Stimulated activated CD8-positive, alpha-beta memory T cell treated with anti-CD3 and anti-CD28 coated beads, Interleukin-15, amount 100 ng/mL, for 1 hour (primary cell): ENCODE data around the gene PPP2R2D.
"Not testable (repeated sequence)": the region's sequence is repeated elsewhere in the genome, so short reads cannot be mapped to it uniquely, and the experiment has no call there.

Experiments
- DNase-seq: peaks from one replicate; pipeline ENCODE4 v3.0.0-alpha.2; 2020; ENCODE audit warnings: low read depth

PPP2R2D gene

DNA sequence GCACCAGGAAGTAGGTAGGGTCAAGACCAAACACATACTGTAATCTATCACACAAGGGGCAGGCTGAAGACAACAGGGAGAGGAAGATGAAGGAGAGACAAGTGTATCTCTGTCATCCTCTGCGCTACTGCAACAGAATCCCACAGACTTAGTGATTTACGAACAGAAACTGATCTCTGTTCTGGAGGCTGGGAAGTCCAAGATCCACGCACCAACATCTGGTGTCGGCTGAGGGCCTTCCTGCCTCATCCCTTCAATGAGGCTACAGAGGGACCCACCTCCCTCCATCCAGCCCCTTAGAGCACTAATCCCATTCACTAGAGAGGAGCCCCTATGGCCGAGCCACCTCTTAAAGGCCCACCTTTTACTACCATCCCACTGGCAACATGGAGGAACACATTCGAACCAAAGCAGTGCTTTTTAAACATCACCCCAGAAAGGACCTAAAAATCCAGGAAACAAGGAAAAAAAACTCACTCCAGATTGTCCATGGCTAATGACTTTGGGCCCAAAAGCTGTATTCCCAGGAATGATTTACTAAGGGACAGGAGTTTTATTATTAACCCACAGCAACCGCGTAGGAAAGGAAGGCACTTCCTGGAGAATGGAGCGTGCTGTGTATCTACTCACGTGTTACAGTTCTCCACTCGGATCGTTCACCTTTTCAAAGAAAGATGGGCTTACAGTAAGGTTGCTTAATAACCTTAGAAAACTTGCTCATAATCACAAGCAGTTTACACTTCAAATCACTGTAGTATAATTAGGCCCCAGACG, 76.7 kb downstream of the PPP2R2D start:
- no peak for DNase-seq

- DNase-seq: no peak
These were observed 77.6 kb downstream of the PPP2R2D start for GRCh38 chr10:131978366-131978765.

DNA sequence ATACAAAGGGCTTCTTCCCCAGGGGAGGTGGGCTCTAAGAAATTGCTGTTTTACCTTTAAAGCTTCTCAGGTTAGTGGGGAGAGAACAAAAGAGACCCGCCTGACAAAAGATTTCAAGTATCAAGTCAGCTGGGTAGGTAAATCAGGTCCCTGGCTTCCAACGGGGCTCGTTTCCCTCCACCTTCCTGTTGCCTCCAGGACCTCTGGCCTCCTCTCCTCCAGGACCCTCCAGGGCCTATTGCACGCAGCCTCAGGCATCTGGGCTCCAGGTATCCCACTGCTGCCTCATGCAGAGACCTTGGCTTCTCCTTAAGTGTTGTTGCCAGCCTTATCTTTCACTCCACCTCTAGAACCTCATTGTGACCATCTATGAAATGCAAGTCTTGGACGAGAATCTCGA, 78.0 kb downstream of the PPP2R2D start:
- DNase-seq: no peak

DNA sequence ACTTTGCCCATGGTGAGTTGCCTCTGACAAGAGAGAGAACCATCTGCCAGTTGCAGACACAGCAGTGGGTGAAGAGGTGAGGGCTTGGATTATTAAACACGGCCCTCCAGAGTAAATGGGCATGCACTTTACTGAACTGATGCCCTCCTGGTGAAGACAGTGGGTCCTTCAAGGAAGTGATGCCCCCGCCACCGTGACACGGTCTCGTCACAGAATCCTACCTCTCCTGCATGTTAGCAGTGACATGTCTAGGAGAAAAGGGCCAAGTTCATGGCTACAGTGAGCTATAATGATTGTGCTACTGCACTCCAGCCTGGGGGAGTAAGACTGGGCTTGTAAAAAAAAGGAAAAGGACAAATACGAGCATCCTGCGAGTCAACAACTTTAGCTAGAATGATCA, 78.5 kb downstream of the PPP2R2D start:
- DNase-seq: no peak

- DNase-seq: no peak
These were observed 79.0 kb downstream of the PPP2R2D start for GRCh38 chr10:131979821-131980270.

DNA sequence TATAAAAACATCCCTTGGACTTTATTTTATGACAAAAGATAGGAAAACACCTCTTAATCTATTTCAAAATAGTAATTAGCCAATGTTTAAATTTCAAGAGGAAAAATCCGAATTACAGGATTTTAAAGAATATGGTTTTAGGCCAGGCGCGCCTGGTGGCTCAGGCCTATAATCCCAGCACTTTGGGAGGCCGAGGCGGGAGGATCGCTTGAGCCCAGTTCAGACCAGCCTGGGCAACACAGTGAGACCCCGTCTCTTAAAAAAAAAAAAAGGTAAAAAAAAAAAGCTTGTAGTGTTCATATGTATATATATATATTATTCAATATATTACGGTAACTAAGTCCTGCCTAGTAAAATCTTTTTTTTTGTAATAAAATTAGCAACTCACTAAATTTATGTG, 79.5 kb downstream of the PPP2R2D start:
- DNase-seq: no peak

- DNase-seq: no peak
These were observed 80.1 kb downstream of the PPP2R2D start for GRCh38 chr10:131980761-131981428.

DNA sequence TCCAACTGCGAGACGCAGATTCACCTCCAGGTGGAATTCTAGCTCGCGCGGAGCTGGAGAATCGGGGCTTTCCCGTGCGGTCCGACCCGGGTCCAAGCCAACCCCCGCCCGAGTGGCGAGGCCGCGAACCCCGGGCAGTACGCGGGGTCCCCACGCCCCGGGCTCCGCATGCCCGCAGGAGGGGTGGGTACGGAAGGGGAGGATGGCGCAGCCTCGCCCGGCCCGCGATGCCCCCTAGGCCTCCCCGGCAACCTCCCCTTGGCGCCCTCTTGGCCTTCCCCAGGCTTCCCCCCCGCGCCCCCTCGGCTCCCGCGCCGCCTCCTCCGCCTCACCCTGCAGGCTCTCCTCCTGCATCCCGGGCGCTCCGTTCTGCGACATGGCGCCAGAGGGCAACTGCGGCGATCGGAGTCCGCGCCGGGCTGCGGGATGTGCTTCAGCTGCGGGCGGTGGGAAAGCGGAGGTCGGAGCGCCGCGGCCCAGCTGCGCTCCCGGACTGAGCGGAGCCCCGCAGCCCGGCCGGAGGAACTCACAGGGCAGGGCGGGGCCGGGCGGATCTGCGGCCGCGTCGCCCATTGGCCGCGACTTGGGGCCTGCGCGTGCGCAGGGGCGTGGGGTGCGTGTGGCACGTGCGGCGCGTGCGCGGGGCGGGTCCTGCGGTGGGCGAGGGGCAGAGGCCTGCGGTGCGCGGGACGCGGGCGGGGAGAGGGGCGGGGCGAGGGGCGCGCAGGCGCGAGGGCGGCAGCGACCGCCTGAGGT, 80.8 kb downstream of the PPP2R2D start, which contains the start of gene BNIP3:
Gene BNIP3, minus strand, starts transcription at position 495 of the 756 bp plus-strand sequence. Its CDS starts 117 bp downstream, at position 378.
- DNase-seq: peak; percentile 84

DNA sequence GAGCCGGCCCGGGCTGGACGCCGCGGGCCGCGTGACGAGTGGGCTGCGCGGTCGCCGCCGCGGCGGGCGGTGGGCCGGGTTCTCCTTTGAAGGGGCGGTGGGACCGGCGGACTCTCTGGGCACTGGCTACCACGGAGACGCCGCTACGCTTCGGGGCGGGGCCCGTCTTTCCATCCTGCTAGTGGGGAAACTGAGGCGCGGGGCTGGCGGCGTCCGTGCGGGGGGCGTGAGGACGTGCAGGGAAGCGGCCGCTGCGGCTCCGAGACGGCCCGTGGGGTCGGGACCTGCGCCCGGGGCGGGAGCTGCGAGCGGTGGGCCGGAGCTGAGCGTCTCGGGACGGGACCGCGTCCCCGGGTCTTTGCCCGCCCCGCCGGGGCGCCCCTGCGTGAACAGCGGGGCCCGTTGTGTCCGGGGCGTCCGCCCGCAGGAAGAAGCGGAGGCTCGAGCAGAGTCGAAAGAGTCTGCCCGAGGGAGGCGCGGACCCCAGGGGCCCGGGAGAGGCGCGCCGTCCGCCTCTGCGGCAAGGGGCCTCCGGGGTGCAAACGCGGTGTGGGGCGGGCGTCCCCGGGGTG, 81.5 kb downstream of the PPP2R2D start:
- DNase-seq: no peak

GRCh38 chr10:131982796-131983195, 82.0 kb downstream of the PPP2R2D start:
- DNase-seq: no peak

DNA sequence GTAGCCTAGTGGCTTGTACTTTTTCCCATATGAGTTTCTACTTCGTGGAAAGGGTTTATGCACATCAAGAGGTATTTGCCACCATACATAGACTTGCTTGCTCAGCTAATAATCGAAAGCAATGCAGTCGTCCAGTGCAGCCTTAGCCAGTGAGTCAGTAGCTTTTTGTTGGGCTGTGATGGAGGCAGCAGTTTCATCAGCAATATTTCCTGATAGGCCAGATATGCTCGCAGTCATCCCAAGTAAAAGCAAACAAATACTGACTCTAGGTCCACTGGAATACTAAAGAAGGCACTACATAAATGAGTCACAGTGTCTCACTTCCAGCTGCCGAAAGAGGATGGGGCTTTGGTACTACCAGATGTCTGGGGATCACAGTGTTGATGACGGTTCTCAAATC, 83.0 kb downstream of the PPP2R2D start:
- no peak for DNase-seq

DNA sequence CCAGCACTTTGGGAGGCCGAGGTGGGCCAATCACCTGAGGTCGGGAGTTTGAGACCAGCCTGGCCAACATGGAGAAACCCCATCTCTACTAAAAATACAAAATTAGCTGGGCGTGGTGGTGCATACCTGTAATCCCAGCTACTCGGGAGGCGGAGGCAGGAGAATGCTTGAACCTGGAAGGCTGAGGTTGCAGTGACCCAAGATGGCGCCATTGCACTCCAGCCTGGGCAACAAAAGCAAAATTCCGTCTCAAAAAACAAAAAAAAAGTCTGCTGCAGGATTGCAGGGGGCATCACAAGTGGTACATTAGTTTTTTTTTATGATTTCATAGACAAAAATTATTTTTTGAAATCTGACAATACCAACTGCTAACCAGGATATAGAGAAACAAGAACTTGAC, 86.0 kb downstream of the PPP2R2D start:
- DNase-seq: not testable (repeated sequence)

DNA sequence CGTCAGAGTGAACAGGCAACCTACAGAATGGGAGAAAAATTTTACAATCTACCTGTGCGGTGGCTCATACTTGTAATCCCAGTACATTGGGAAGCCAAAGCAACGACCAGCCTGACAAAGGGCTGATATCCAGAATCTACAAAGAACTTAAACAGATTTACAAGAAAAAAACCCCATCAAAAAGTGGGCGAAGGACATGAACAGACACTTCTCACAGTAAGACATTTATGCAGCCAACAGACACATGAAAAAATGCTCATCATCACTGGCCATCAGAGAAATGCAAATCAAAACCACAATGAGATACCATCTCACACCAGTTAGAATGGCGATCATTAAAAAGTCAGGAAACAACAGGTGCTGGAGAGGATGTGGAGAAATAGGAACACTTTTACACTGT, 86.5 kb downstream of the PPP2R2D start:
- DNase-seq: not testable (repeated sequence)

GRCh38 chr10:131987786-131988185, 87.0 kb downstream of the PPP2R2D start:
- DNase-seq: not testable (repeated sequence)

- no peak for DNase-seq
These were observed 90.9 kb downstream of the PPP2R2D start for GRCh38 chr10:131991726-131992125.

DNA sequence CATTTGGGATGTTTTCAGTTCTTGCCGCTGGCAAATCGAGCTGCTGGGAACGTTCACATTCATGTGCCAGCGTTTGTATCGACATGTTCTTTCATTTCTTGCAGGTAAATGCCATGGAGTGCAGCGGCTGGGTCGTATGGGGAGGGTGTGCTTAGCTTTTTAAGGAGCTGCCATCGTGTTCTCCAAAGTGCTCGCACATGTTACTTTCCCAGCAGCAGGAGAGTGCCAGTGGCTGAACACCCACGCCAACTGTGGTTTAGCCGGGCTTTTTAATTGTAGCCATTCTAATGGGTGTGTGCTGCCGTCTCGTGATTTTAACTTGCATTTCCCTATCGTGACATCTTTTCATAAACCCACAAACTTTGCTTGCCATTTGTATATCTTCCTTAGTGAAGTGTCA, 92.5 kb downstream of the PPP2R2D start:
- DNase-seq: no peak

DNA sequence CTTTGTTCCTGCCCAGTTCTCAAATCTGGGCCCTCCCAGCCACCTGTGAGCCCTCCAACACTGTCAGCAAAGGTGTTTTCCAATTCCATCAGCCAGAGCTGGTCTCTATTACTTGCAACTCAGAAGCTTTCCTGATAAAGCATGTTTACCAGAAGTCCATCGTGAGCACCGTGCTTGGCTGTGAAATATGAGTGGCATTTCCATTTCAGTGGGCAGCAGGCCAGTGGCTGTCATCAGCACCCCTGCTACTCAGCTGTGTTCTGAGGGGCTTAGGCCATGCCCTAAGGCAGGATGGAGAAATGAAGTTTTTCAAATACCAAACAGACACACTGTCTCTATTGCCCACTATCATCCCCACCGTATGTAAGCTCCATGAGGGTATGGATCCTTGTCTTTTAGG, 93.6 kb downstream of the PPP2R2D start:
- DNase-seq: no peak

GRCh38 chr10:131996466-131997365, 95.9 kb downstream of the PPP2R2D start:
- no peak for DNase-seq

DNA sequence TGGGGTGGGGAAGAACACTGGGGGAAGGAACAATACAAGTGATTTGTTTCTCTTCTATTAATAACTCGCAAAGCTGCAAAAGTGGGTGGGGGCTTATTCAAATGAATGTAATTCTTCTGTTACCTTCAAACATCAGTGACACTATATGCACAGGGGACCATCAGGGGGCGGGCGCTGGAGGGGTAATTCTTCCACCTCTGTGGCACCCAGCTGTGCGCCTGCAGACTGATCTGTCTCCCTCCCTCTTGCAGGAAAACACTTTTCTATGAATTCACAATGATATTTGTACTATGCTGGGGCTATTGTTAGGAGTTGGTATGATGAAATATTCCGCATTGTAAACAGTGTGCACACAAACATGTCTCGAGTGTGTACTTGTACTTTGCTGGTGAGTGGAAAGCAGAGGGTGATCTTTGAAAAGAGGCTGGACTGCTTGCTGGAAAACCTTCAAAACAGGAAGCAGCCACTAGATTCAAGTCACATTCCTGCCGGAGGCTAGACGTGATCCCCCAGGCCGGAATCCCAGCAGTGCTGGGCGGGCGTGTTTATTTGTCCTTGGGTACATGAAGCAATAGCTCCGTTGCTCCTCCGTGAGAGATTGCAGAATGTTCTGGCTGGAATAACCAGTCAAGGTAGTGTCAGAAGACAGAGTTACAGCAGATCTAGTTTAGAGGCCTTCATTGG, 96.7 kb downstream of the PPP2R2D start:
- no peak for DNase-seq

DNA sequence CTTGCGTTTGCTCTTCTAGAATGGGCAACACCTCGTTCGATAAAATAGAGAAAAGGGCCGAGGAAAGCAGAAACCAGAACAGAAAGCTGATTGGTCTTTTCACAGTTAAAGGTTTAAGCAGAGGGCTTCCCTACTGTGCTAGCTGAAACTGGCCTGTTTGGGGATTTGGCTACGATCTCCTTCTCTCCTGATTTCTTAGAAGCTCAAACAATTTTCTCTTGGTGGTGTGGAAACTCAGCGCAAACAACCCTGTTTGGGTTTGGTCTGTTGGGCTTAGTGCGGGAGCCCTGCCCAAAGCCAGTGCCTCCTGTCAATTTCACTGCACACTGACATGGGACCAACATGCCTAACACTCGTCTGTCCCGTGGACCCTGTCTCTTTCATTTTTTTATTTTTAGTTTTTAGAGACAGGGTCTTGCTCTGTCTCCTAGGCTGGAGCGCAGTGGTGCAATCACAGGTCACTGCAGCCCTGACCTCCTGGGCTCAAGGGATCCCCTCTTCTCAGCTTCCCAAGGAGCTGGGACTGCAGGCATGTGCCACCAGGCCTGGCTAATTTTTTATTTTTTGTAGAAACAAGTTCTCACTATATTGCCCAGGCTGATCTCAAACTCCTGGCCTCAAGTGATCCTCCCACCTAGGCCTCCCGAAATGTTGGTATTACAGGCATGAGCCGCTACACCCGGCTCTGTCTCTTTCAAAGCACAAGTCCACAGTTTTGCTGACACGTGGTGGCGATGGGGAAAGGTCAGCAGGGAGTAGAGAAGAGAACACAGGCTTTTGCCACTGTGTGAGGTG, 97.4 kb downstream of the PPP2R2D start:
- no peak for DNase-seq
